A673 (cell line): ENCODE measurements around the gene TGIF2. TPM values are rescaled to one million over a fixed set of nuclear protein-coding genes. Genes with fewer than 3 reads are reported as not detected.

Source experiments
- BruUV-seq: library from RNA; stranded (reverse); fragments of 400-500 nt; replicated peaks from 2 replicates; lab custom pipeline; 2021; lab: Mats Ljungman, UMichigan
- CTCF ChIA-PET: fragments of 300-600 bp; sonication (Branson Sonifier 250); formaldehyde crosslinking; loops from one replicate; lab custom pipeline; 2022; ENCODE audit warnings: antibody characterized with exemption; lab: Charles Lee
- POLR2A ChIA-PET: fragments of 300-600 bp; sonication (Branson Sonifier 250); formaldehyde crosslinking; loops from one replicate; lab custom pipeline; 2022; ENCODE audit warnings: antibody characterized with exemption; ENCODE audit not compliant: low non-redundant PET; lab: Charles Lee
- DNase-seq: peaks from one replicate; pipeline ENCODE4 v3.0.0-alpha.2; 2015; ENCODE audit warnings: low spot score
- H3K27ac ChIP-seq: fragments of 200-600 bp; sonication (generic); 2 replicates; pipeline ENCODE4 v1.5.1; 2016; ENCODE audit warnings: mixed run types, low read depth, mild to moderate bottlenecking, mixed read lengths, antibody characterized with exemption, low read length; ENCODE audit not compliant: poor library complexity, severe bottlenecking
- H3K27me3 ChIP-seq: fragments of 200-600 bp; sonication (generic); replicated peaks from 2 replicates; pipeline ENCODE4 v1.6.1; 2017; ENCODE audit warnings: mixed run types, low read depth, mild to moderate bottlenecking, mixed read lengths, antibody characterized with exemption, low read length; ENCODE audit not compliant: insufficient read depth, poor library complexity
- H3K36me3 ChIP-seq: fragments of 200-600 bp; sonication (generic); 2 replicates; pipeline ENCODE4 v1.6.1; 2016; ENCODE audit warnings: mixed run types, mild to moderate bottlenecking, mixed read lengths, antibody characterized with exemption, low read length; ENCODE audit not compliant: insufficient read depth, poor library complexity, severe bottlenecking
- H3K4me1 ChIP-seq: fragments of 200-600 bp; sonication (generic); 2 replicates; pipeline ENCODE4 v1.6.1; 2017; ENCODE audit warnings: mixed run types, mild to moderate bottlenecking, mixed read lengths, antibody characterized with exemption, low read length; ENCODE audit not compliant: insufficient read depth, poor library complexity, severe bottlenecking
- H3K4me3 ChIP-seq: fragments of 200-600 bp; sonication (generic); 2 replicates; pipeline ENCODE4 v1.5.1; 2016; ENCODE audit warnings: low read depth, mixed run types, mild to moderate bottlenecking, mixed read lengths, low read length; ENCODE audit not compliant: poor library complexity, severe bottlenecking
- H3K9me3 ChIP-seq: fragments of 200-600 bp; sonication (generic); 2 replicates; pipeline ENCODE4 v1.6.1; 2016; ENCODE audit warnings: mixed run types, low read depth, mild to moderate bottlenecking, mixed read lengths, antibody characterized with exemption, low read length; ENCODE audit not compliant: poor library complexity, severe bottlenecking
- CTCF ChIP-seq: fragments of 300-800, 200-600 bp; sonication (generic); conservative IDR thresholded peaks from 2 replicates; pipeline ENCODE4 v1.5.1; 2017; ENCODE audit warnings: low read depth, mild to moderate bottlenecking, antibody characterized with exemption, low read length, moderate library complexity, mixed read lengths
- EZH2 ChIP-seq: fragments of 200-600 bp; sonication (generic); IDR thresholded peaks from 2 replicates; pipeline ENCODE4 v1.6.1; 2017; ENCODE audit warnings: borderline replicate concordance, low read depth, mild to moderate bottlenecking, mixed read lengths, antibody characterized with exemption, low read length; ENCODE audit not compliant: poor library complexity, severe bottlenecking
- intact Hi-C: fragments of 100-400 bp; cut with micrococcal nuclease; formaldehyde crosslinking; loops from one replicate; pipeline ENCODE4 v1.10.0; 2022; ENCODE audit not compliant: unreplicated experiment
- total RNA-seq: library from RNA; stranded (reverse); gene quantifications from 2 replicates; pipeline ENCODE4 v1.2.3, GENCODE V29; 2021

TGIF2 gene
- total RNA-seq, 1 experiment from 2014 or later, result 59.0 TPM

GRCh38 chr20:36623444-36623843 is 50.0 kb downstream of the TGIF2 start:
- Histone ChIP-seq H3K9me3 (no peaks in the 10 kb centered on the region), H3K27me3 (no peaks in the 10 kb centered on the region), H3K27ac (no peak overlapping the region), H3K4me1 (no peaks in the 10 kb centered on the region), H3K36me3 (no peaks in the 10 kb centered on the region), H3K4me3 (no peak overlapping the region)
- no peak for DNase-seq
- CTCF ChIA-PET, result no interaction called here
- intact Hi-C loops, result no loop called here
- BruUV-seq, result no TSS peak
- POLR2A ChIA-PET, result no interaction called here
- TF ChIP-seq EZH2 (no peak), CTCF (no peak)

GRCh38 chr20:36624068-36624943 is 50.9 kb downstream of the TGIF2 start:
- H3K4me3 ChIP-seq, result no peak overlapping the region
- H3K4me1 ChIP-seq, result no peaks in the 10 kb centered on the region
- DNase-seq, result no peak
- H3K27me3 ChIP-seq, result no peaks in the 10 kb centered on the region
- H3K36me3 ChIP-seq, result no peaks in the 10 kb centered on the region
- no TSS peak for BruUV-seq
- no peaks in the 10 kb centered on the region for H3K9me3 ChIP-seq
- ChIA-PET POLR2A (no interaction called here), CTCF (no interaction called here)
- intact Hi-C loops, result no loop called here
- H3K27ac ChIP-seq, result no peak overlapping the region
- TF ChIP-seq CTCF, result no peak
- TF ChIP-seq EZH2, result no peak

GRCh38 chr20:36624944-36625324 is 51.5 kb downstream of the TGIF2 start:
- intact Hi-C loops, result no loop called here
- POLR2A ChIA-PET, result no interaction called here

More at GRCh38 chr20:36624944-36625324, 51.5 kb downstream of the TGIF2 start:
- Histone ChIP-seq H3K27ac (no peak overlapping the region), H3K4me1 (no peaks in the 10 kb centered on the region), H3K4me3 (no peak overlapping the region), H3K27me3 (no peaks in the 10 kb centered on the region), H3K36me3 (no peaks in the 10 kb centered on the region), H3K9me3 (no peaks in the 10 kb centered on the region)
- no peak for TF ChIP-seq CTCF
- TF ChIP-seq EZH2, result no peak
- CTCF ChIA-PET, result no interaction called here
- no TSS peak for BruUV-seq
- DNase-seq, result no peak
